NT2/D1 (cell line): Measurements from ENCODE around the gene PHLDA1.

ENCODE experiments used
- SUZ12 ChIP-seq: IDR thresholded peaks from 2 replicates; pipeline ENCODE4 v1.6.1; 2011; ENCODE audit not compliant: insufficient read length, insufficient read depth; ENCODE audit errors: extremely low read depth
- YY1 ChIP-seq: IDR thresholded peaks from 2 replicates; pipeline ENCODE4 v1.6.1; 2011; ENCODE audit not compliant: insufficient read length, insufficient read depth
- ZNF274 ChIP-seq: IDR thresholded peaks from 2 replicates; pipeline ENCODE4 v1.6.1; 2011; ENCODE audit warnings: mild to moderate bottlenecking, low read depth, low read length

- TF ChIP-seq YY1 (no peak), ZNF274 (no peak), SUZ12 (no peak)
Observed at GRCh38 chr12:76080729-76081415, 49.3 kb upstream of the PHLDA1 start.
